HepG2 (cell line): ENCODE measurements around the gene TPM1. TPM values are rescaled to one million over a fixed set of nuclear protein-coding genes. Genes with fewer than 3 reads are reported as not detected.
A peak's percentile ranks its signal among the peaks of the same experiment; 100 is the strongest.

Experiments used
- ATAC-seq: fragments of 200-7000 bp; cut with Tn5 transposase; 3 replicates; pipeline ENCODE4 v1.9.1; 2020; ENCODE audit warnings: mild to moderate bottlenecking, moderate library complexity
- BruUV-seq: library from RNA; stranded (reverse); fragments of 400-500 nt; replicated peaks from 2 replicates; lab custom pipeline; 2021; lab: Mats Ljungman, UMichigan
- CTCF ChIA-PET: fragments of 300-600 bp; formaldehyde crosslinking; extraction: SDS; loops from one replicate; lab custom pipeline; 2021; ENCODE audit warnings: low total read pairs, inconsistent platforms, low intra/inter-chr PET ratio; lab: Yijun Ruan, JAX
- POLR2A ChIA-PET: fragments of 350-600 bp; sonication (Branson Sonifier 250); formaldehyde crosslinking; loops from one replicate; lab custom pipeline; 2020; ENCODE audit warnings: antibody characterized with exemption, inconsistent platforms; lab: Yijun Ruan, JAX
- DNase-seq: peaks from one replicate; pipeline ENCODE4 v3.0.0-alpha.2; 2015; ENCODE audit warnings: low spot score
- FAIRE-seq: peaks from 3 replicates; lab custom pipeline; 2011; peaks lifted over from hg19 to GRCh38; lab: Jason Lieb, UNC
- H2AFZ ChIP-seq: one replicate; pipeline ENCODE4 v1.6.1; 2011; ENCODE audit warnings: low read length, inconsistent platforms
- H3K27ac ChIP-seq: fragments of 300-600 bp; 3 replicates; pipeline ENCODE4 v1.8.0; 2011; ENCODE audit warnings: mixed run types, mild to moderate bottlenecking, mixed read lengths, low read length, inconsistent platforms; ENCODE audit not compliant: insufficient read depth; ENCODE audit errors: extremely low read length
- H3K27me3 ChIP-seq, 2 experiments: fragments of 200-600 bp in 1 of 2; 2 replicates in 1 of 2; 3 replicates in 1 of 2; pipeline versions ENCODE4 v1.6.0 to v1.8.0; 2011; ENCODE audit warnings: low read length in 2 of 2, mild to moderate bottlenecking in 2 of 2, moderate library complexity in 2 of 2, inconsistent platforms in 1 of 2; ENCODE audit not compliant: insufficient read depth in 2 of 2, control insufficient read depth in 1 of 2
- H3K36me3 ChIP-seq, 2 experiments: fragments of 200-600 bp in 1 of 2; replicated peaks in 1 of 2; 2 replicates in 1 of 2; 3 replicates in 1 of 2; pipeline versions ENCODE4 v1.5.1 to v1.8.0; 2011; ENCODE audit warnings: low read length in 2 of 2, inconsistent platforms in 1 of 2; ENCODE audit not compliant: insufficient read depth in 2 of 2, control insufficient read depth in 1 of 2
- H3K4me1 ChIP-seq: 2 replicates; pipeline ENCODE4 v1.5.1; 2012; ENCODE audit warnings: low read length, inconsistent platforms; ENCODE audit not compliant: insufficient read depth
- H3K4me2 ChIP-seq: 2 replicates; pipeline ENCODE4 v1.6.0; 2011; ENCODE audit warnings: low read depth, low read length, inconsistent platforms
- H3K4me3 ChIP-seq, 3 experiments: fragments of 200-600 bp in 1 of 3; sonication (generic), shearing (Covaris generic) in 1 of 3; replicated peaks in 1 of 3; 2 replicates each; pipeline ENCODE4 v1.5.1; 2011 to 2016; ENCODE audit warnings: low read length in 3 of 3, inconsistent platforms in 2 of 3, low read depth in 2 of 3, mild to moderate bottlenecking in 2 of 3, control low read depth in 1 of 3, mixed read lengths in 1 of 3; ENCODE audit not compliant: insufficient read depth in 1 of 3
- H3K79me2 ChIP-seq: one replicate; pipeline ENCODE4 v1.6.1; 2011; ENCODE audit warnings: low read length, inconsistent platforms; ENCODE audit not compliant: insufficient read depth
- H3K9ac ChIP-seq: 2 replicates; pipeline ENCODE4 v1.6.0; 2011; ENCODE audit warnings: mild to moderate bottlenecking, low read depth, low read length, inconsistent platforms; ENCODE audit not compliant: insufficient read depth
- H3K9me3 ChIP-seq: 2 replicates; pipeline ENCODE4 v1.5.1; 2012; ENCODE audit warnings: mild to moderate bottlenecking, low read length
- H4K20me1 ChIP-seq: 2 replicates; pipeline ENCODE4 v1.6.0; 2011; ENCODE audit warnings: inconsistent platforms, mild to moderate bottlenecking, low read length, moderate library complexity; ENCODE audit not compliant: insufficient read depth
- AGO1 ChIP-seq: fragments of 200-400 bp; formaldehyde crosslinking; IDR thresholded peaks from 2 replicates; pipeline ENCODE4 v1.6.1; 2017; ENCODE audit warnings: mild to moderate bottlenecking, low read depth, low read length, moderate library complexity; ENCODE audit not compliant: poor library complexity, severe bottlenecking
- ETV6 ChIP-seq: sonication (generic); formaldehyde crosslinking; conservative IDR thresholded peaks from 2 replicates; pipeline ENCODE4 v1.4.0; 2020; ENCODE audit warnings: missing genetic modification reagents
- HNF1B ChIP-seq: sonication (generic); formaldehyde crosslinking; IDR thresholded peaks from 2 replicates; pipeline ENCODE4 v1.5.1; 2020; ENCODE audit warnings: mild to moderate bottlenecking, moderate library complexity, missing genetic modification reagents
- MIXL1 ChIP-seq: IDR thresholded peaks from 2 replicates; pipeline ENCODE4 v1.6.1; 2016
- SMAD3 ChIP-seq: sonication (generic); formaldehyde crosslinking; IDR thresholded peaks from 2 replicates; pipeline ENCODE4 v1.4.0; 2020; ENCODE audit warnings: missing genetic modification reagents
- THAP7 ChIP-seq: sonication (generic); formaldehyde crosslinking; IDR thresholded peaks from 2 replicates; pipeline ENCODE4 v1.8.1; 2023; ENCODE audit warnings: mild to moderate bottlenecking, missing genetic modification reagents
- ZNF629 ChIP-seq: sonication (generic); formaldehyde crosslinking; conservative IDR thresholded peaks from 2 replicates; pipeline ENCODE4 v1.5.0; 2020; ENCODE audit warnings: missing genetic modification reagents
- ZNF724P ChIP-seq: sonication (generic); formaldehyde crosslinking; IDR thresholded peaks from 2 replicates; pipeline ENCODE4 v1.8.0; 2022; ENCODE audit warnings: missing genetic modification reagents, borderline replicate concordance
- ZNF781 ChIP-seq: sonication (generic); formaldehyde crosslinking; IDR thresholded peaks from 2 replicates; pipeline ENCODE4 v1.5.1; 2020; ENCODE audit warnings: borderline replicate concordance, mild to moderate bottlenecking, missing genetic modification reagents; ENCODE audit errors: not compliant biosample characterization
- WGBS: methylation state at CpG from one replicate; pipeline ENCODE4 v1.1.6; 2017; ENCODE audit warnings: low lambda C conversion rate; 5-methylcytosine and 5-hydroxymethylcytosine counted together
- in situ Hi-C: cut with HindIII; loops from 2 replicates; pipeline ENCODE4 v1.10.0; 2017; ENCODE audit warnings: low pct_unique_long_range_greater_than_20kb; ENCODE audit not compliant: extremely low pct_ligation_motif_present
- intact Hi-C: fragments of 100-400 bp; cut with micrococcal nuclease; formaldehyde crosslinking; loops from one replicate; pipeline ENCODE4 v1.10.0; 2022; ENCODE audit not compliant: unreplicated experiment
- polyA plus RNA-seq, 8 experiments: library from polyadenylated mRNA; depleted of rRNA in 3 of 8; stranded (reverse) in 7 of 8; unstranded in 1 of 8; fragments of >200 nt; fragmentation: Illumina TruSeq in 4 of 8; extraction: Trizol in 4 of 8; gene quantifications; 2 replicates each; pipeline versions ENCODE4 v1.2.1 to v1.2.3, GENCODE V29; 2011 to 2016; ENCODE audit warnings: low read depth in 4 of 8, missing spikeins in 1 of 8, mixed read lengths in 1 of 8; ENCODE audit not compliant: insufficient read depth in 1 of 8
- total RNA-seq, 5 experiments: library from RNA; depleted of rRNA; stranded (reverse); fragments of >200 nt; fragmentation: Illumina TruSeq; extraction: Trizol; gene quantifications; 2 replicates each; pipeline ENCODE4 v1.2.3, GENCODE V29; 2016; ENCODE audit warnings: low read depth in 1 of 5
- TF ChIP-seq, protein P1 (sequence below): sonication (generic); formaldehyde crosslinking; IDR thresholded peaks from 2 replicates; pipeline ENCODE4 v1.4.0; 2020; ENCODE audit warnings: missing genetic modification reagents, mild to moderate bottlenecking, borderline replicate concordance
- TF ChIP-seq, protein P2 (sequence below): IDR thresholded peaks from 2 replicates; pipeline ENCODE4 v1.6.1; 2016
- TF ChIP-seq, protein P3 (sequence below): IDR thresholded peaks from 2 replicates; pipeline ENCODE4 v1.6.1; 2016

The TPM1 gene
- total and polyA plus RNA-seq, 2 of the 13 experiments (the other 11 are each of a cell fraction or from before 2014, with no cell fraction given), result 98.9 to 109 TPM

GRCh38 chr15:63000706-63001105, 41.8 kb upstream of the TPM1 start:
- Histone ChIP-seq H2AFZ (no peak overlapping the region), H3K79me2 (no peaks in the 10 kb centered on the region), H3K9me3 (no peaks in the 10 kb centered on the region), H3K27me3 (no peaks in the 10 kb centered on the region), H3K4me3 (no peak overlapping the region), H3K36me3 (no peaks in the 10 kb centered on the region), H3K27ac (no peak overlapping the region), H3K4me1 (peaks cover 48% of the 10 kb centered on the region), H4K20me1 (no peaks in the 10 kb centered on the region), H3K9ac (no peak overlapping the region), H3K4me2 (no peak overlapping the region)
- no TSS peak for BruUV-seq
- intact Hi-C loops (no loop called here), in situ Hi-C loops (no loop called here)
- CTCF ChIA-PET, result no interaction called here
- TF ChIP-seq ZNF629, result peak; percentile 73
- no peak for TF ChIP-seq ETV6 (CRISPR knock-in tag)
- FAIRE-seq, result no peak
- POLR2A ChIA-PET, result no interaction called here
- DNase-seq, result no peak
- no peak for ATAC-seq
- WGBS, result 46% methylated on average over 3 of the region's 3 CpGs

DNA sequence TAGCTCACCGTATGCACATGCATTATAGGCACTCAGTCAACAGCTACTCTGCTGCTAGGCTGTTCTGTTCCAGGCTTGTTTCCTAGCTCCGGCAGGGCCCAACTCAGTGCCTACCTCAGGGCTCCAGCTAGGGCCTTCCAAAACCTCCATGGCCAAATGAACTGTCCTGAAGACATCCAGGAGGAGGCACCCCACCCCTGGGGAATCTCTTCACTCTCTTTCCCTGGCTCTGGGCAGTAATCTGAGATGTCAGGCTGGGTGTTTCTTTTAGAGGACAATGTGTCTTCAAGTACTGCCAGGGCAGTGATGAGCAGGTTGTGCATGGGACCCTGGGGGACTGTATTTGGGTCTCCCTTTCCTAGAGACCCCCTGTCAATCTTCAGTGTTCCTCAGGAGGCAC, 38.3 kb upstream of the TPM1 start:
- H3K9ac ChIP-seq, result no peak overlapping the region
- no peaks in the 10 kb centered on the region for H4K20me1 ChIP-seq
- H3K4me1 ChIP-seq, result peaks cover 30% of the 10 kb centered on the region
- ChIA-PET POLR2A (no interaction called here), CTCF (interaction anchor here (0.7 kb wide), 1 partner anchor 90 kb away, joined by 3 read pairs; no protein-coding TSS in a partner anchor)
- no peaks in the 10 kb centered on the region for H3K27me3 ChIP-seq
- H3K4me3 ChIP-seq, result no peak overlapping the region
- intact Hi-C loops (no loop called here), in situ Hi-C loops (no loop called here)
- H3K27ac ChIP-seq, result no peak overlapping the region
- BruUV-seq, result no TSS peak
- no peaks in the 10 kb centered on the region for H3K9me3 ChIP-seq
- DNase-seq (no peak), FAIRE-seq (no peak), ATAC-seq (no peak)
- 80% methylated on average over 1 of the region's 2 CpGs for WGBS
- no peaks in the 10 kb centered on the region for H3K36me3 ChIP-seq
- no peak overlapping the region for H2AFZ ChIP-seq
- H3K4me2 ChIP-seq, result no peak overlapping the region
- no peaks in the 10 kb centered on the region for H3K79me2 ChIP-seq
- TF ChIP-seq ZNF781 (CRISPR knock-in tag) (no peak), SMAD3 (CRISPR knock-in tag) (no peak), ZNF724P (CRISPR knock-in tag) (no peak), AGO1 (no peak), HNF1B (CRISPR knock-in tag) (no peak), THAP7 (CRISPR knock-in tag) (no peak), MIXL1 (CRISPR knock-in tag) (no peak)
- TF ChIP-seq, protein P1, sequence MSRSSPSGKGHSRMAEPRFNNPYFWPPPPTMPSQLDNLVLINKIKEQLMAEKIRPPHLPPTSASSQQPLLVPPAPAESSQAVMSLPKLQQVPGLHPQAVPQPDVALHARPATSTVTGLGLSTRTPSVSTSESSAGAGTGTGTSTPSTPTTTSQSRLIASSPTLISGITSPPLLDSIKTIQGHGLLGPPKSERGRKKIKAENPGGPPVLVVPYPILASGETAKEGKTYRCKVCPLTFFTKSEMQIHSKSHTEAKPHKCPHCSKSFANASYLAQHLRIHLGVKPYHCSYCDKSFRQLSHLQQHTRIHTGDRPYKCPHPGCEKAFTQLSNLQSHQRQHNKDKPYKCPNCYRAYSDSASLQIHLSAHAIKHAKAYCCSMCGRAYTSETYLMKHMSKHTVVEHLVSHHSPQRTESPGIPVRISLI (CRISPR knock-in tag), result no peak
- TF ChIP-seq, protein P2, sequence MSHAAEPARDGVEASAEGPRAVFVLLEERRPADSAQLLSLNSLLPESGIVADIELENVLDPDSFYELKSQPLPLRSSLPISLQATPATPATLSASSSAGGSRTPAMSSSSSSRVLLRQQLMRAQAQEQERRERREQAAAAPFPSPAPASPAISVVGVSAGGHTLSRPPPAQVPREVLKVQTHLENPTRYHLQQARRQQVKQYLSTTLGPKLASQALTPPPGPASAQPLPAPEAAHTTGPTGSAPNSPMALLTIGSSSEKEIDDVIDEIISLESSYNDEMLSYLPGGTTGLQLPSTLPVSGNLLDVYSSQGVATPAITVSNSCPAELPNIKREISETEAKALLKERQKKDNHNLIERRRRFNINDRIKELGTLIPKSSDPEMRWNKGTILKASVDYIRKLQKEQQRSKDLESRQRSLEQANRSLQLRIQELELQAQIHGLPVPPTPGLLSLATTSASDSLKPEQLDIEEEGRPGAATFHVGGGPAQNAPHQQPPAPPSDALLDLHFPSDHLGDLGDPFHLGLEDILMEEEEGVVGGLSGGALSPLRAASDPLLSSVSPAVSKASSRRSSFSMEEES (CRISPR knock-in tag), result no peak
- TF ChIP-seq, protein P3, sequence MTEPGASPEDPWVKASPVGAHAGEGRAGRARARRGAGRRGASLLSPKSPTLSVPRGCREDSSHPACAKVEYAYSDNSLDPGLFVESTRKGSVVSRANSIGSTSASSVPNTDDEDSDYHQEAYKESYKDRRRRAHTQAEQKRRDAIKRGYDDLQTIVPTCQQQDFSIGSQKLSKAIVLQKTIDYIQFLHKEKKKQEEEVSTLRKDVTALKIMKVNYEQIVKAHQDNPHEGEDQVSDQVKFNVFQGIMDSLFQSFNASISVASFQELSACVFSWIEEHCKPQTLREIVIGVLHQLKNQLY (CRISPR knock-in tag), result no peak
